NCI-H1092 (cell line): Measurements from ENCODE around the gene SHMT1.

Experiments
- DNase-seq: peaks from one replicate; lab custom pipeline; 2025; lab: John Stamatoyannopoulos, UW

Gene SHMT1

DNA sequence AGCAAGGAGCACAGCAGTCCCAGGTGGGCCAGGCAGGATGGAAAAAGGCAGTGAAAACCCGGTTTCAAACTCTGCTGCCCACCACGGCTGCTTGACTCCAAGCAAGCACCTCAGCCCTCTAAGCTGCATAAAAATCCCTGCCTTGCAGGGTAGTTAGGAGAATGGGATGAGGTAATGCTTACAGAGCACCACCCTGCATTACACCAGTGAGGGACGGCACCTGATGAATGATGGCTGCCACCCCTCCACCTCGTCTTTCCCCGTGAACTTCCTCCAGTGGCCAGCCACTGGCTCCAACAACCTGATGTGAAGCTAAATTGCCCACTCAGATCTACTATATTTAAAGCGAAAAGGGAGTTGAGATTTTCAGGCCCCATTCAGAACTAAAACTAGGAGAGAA lies 81.6 kb downstream of the SHMT1 start:
- DNase-seq: no peak

- DNase-seq: peak; percentile 41
Measured at GRCh38 chr17:18280766-18281371, 82.5 kb downstream of the SHMT1 start.

DNA sequence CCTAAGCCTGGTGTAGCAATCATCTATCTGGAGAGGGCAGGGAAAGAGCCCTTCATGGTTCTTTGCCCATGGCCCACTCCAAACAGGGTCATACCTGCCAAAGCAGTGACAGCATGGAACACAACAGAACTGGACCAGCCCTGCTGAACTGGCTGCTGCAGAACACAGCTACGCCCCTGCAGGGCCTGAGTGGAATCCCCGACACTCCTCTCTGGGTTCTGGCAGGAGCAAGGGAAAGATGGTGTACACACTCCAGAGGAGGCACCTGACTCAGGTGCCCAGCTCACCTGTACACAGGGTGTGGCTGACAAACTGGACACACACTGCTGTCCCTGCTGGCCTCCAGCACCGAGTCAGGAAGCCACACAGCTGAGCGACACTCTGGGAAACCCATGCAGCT lies 83.1 kb downstream of the SHMT1 start:
- DNase-seq: no peak

GRCh38 chr17:18278867-18279266 lies 84.5 kb downstream of the SHMT1 start:
- no peak for DNase-seq
